GM12878 (cell line): ENCODE results near the gene WNK1. TPM values are rescaled to one million over a fixed set of nuclear protein-coding genes. Genes with fewer than 3 reads are reported as not detected.

Experiments
- ESRRA ChIP-seq: IDR thresholded peaks from 2 replicates; pipeline ENCODE4 v1.6.1; 2012; ENCODE audit warnings: mild to moderate bottlenecking, low read length, improper control_type of control experiment
- HDGF ChIP-seq: fragments of 450-650 bp; IDR thresholded peaks from 2 replicates; pipeline ENCODE4 v1.6.1; 2016; ENCODE audit warnings: antibody characterized with exemption
- IKZF2 ChIP-seq, 2 experiments: fragments of 450-650 bp; IDR thresholded peaks; 2 replicates each; pipeline ENCODE4 v1.6.1; 2017; ENCODE audit warnings: mild to moderate bottlenecking in 2 of 2, moderate library complexity in 2 of 2
- MEF2A ChIP-seq: IDR thresholded peaks from 2 replicates; pipeline ENCODE4 v1.6.1; 2011; ENCODE audit warnings: low read depth, mild to moderate bottlenecking, low read length, moderate library complexity; ENCODE audit not compliant: insufficient read depth
- MTA2 ChIP-seq: fragments of 450-650 bp; IDR thresholded peaks from 2 replicates; pipeline ENCODE4 v1.6.1; 2016; ENCODE audit warnings: low read depth, mild to moderate bottlenecking, moderate library complexity
- NBN ChIP-seq: fragments of 450-650 bp; IDR thresholded peaks from 2 replicates; pipeline ENCODE4 v1.6.1; 2016
- PML ChIP-seq: IDR thresholded peaks from 2 replicates; pipeline ENCODE4 v1.6.1; 2012; ENCODE audit warnings: low read length, inconsistent platforms
- RUNX3 ChIP-seq: IDR thresholded peaks from 2 replicates; pipeline ENCODE4 v1.6.1; 2012; ENCODE audit warnings: low read length, inconsistent platforms
- SP1 ChIP-seq: IDR thresholded peaks from one replicate; pipeline ENCODE4 v1.6.1; 2011; ENCODE audit warnings: low read depth, low read length
- SUZ12 ChIP-seq: fragments of 200-600 bp; sonication (generic); IDR thresholded peaks from one replicate; pipeline ENCODE4 v1.6.1; 2018; ENCODE audit warnings: antibody characterized with exemption, mild to moderate bottlenecking; ENCODE audit not compliant: unreplicated experiment
- TCF7 ChIP-seq: IDR thresholded peaks from 2 replicates; pipeline ENCODE4 v1.6.1; 2014; ENCODE audit warnings: antibody characterized with exemption, borderline replicate concordance
- polyA plus RNA-seq, 11 experiments: library from polyadenylated mRNA; depleted of rRNA in 4 of 11; unstranded in 6 of 11; stranded (reverse) in 5 of 11; fragments of >200 nt; fragmentation: Nextera tagmentation in 4 of 11; fragmentation: Illumina TruSeq in 1 of 11; extraction: Ambion mirVana in 4 of 11; extraction: Trizol in 1 of 11; gene quantifications; 1 replicate in 1 of 11; 2 replicates in 10 of 11; pipeline versions ENCODE4 v1.2.1 to v1.2.3, GENCODE V29; 2011 to 2016; ENCODE audit warnings: inconsistent platforms in 2 of 11, missing spikeins in 2 of 11, low read depth in 1 of 11
- total RNA-seq, 4 experiments: library from RNA; depleted of rRNA in 3 of 4; stranded (reverse); fragments of >200 nt in 3 of 4; fragmentation: Illumina TruSeq in 1 of 4; extraction: Trizol in 1 of 4; gene quantifications; 2 replicates each; pipeline versions ENCODE4 v1.2.1 to v1.2.3, GENCODE V29; 2013 to 2021
- TF ChIP-seq, protein P1 (sequence below): fragments of 150-350 bp; IDR thresholded peaks from 2 replicates; pipeline ENCODE4 v1.6.1; 2016; ENCODE audit warnings: low read depth, low read length
- TF ChIP-seq, protein P2 (sequence below): IDR thresholded peaks from 2 replicates; pipeline ENCODE4 v1.6.1; 2011; ENCODE audit warnings: low read depth, low read length, improper control_type of control experiment, borderline replicate concordance
- TF ChIP-seq, protein P3 (sequence below): IDR thresholded peaks from 2 replicates; pipeline ENCODE4 v1.6.1; 2012; ENCODE audit warnings: low read length, inconsistent platforms
- TF ChIP-seq, protein P4 (sequence below): IDR thresholded peaks from 2 replicates; pipeline ENCODE4 v1.6.1; 2011; ENCODE audit warnings: borderline replicate concordance, low read depth, mild to moderate bottlenecking, moderate library complexity, low read length; ENCODE audit not compliant: insufficient read depth, poor library complexity, severe bottlenecking

The WNK1 gene
- total and polyA plus RNA-seq, 10 of the 15 experiments (the other 5 are each of a cell fraction or from before 2014, with no cell fraction given) = 9.6 to 151 (median 86.6) TPM

DNA sequence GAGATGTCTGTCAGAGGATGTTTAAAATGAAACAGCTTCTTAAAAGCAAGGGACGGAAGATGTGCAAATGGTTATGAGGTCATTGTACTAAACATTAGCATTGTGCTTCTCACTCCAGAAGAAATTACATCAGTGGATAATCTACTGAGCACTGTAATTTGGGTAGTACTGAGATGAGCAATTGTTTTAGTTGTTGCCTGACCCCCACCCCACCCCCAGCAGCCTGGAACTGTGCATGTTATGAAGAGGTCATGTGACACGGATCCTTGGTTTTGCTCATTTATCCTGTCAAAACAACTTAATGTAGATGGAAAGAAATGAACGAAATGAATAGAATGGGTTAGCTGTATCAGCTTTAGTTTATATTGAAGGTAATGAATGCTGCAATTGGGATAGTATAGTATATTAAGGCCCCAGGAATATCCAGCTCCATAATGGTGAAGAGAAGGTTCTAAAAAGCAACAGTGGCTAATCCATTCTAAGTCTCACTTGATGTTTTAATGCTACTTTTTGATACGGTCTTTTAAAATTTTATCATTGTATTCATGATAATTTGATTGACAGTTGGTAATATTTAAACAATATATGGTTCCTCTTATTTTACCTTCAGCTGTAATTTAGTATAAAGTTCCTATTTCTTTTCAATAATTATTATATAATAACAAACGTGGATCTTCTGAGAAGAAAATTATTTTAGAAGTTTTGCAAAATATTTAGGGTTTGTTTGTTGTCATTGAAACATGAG lies 58.5 kb downstream of the WNK1 start (continued):
- TF ChIP-seq, protein P1, sequence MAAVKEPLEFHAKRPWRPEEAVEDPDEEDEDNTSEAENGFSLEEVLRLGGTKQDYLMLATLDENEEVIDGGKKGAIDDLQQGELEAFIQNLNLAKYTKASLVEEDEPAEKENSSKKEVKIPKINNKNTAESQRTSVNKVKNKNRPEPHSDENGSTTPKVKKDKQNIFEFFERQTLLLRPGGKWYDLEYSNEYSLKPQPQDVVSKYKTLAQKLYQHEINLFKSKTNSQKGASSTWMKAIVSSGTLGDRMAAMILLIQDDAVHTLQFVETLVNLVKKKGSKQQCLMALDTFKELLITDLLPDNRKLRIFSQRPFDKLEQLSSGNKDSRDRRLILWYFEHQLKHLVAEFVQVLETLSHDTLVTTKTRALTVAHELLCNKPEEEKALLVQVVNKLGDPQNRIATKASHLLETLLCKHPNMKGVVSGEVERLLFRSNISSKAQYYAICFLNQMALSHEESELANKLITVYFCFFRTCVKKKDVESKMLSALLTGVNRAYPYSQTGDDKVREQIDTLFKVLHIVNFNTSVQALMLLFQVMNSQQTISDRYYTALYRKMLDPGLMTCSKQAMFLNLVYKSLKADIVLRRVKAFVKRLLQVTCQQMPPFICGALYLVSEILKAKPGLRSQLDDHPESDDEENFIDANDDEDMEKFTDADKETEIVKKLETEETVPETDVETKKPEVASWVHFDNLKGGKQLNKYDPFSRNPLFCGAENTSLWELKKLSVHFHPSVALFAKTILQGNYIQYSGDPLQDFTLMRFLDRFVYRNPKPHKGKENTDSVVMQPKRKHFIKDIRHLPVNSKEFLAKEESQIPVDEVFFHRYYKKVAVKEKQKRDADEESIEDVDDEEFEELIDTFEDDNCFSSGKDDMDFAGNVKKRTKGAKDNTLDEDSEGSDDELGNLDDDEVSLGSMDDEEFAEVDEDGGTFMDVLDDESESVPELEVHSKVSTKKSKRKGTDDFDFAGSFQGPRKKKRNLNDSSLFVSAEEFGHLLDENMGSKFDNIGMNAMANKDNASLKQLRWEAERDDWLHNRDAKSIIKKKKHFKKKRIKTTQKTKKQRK = no peak
- TF ChIP-seq RUNX3 (peak; percentile 75), TCF7 (peak; percentile 61; the same call in 1 of the 2 replicates), ESRRA (no peak), MTA2 (peak; percentile 35; the same call in 1 of the 2 replicates), IKZF2 (IDR thresholded peaks at IDR 0.05) (peak; percentile 57), HDGF (no peak), NBN (0 out of 2 replicates have a peak, but pooled peaks have one; percentile 48), SP1 (no peak), SUZ12 (no peak), MEF2A (0 out of 2 replicates have a peak, but pooled peaks have one; percentile 58), PML (peak; percentile 82; the same call in 1 of the 2 replicates)
- TF ChIP-seq, protein P2, sequence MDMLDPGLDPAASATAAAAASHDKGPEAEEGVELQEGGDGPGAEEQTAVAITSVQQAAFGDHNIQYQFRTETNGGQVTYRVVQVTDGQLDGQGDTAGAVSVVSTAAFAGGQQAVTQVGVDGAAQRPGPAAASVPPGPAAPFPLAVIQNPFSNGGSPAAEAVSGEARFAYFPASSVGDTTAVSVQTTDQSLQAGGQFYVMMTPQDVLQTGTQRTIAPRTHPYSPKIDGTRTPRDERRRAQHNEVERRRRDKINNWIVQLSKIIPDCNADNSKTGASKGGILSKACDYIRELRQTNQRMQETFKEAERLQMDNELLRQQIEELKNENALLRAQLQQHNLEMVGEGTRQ = no peak; the same call in 1 of the 2 replicates
- TF ChIP-seq, protein P3, sequence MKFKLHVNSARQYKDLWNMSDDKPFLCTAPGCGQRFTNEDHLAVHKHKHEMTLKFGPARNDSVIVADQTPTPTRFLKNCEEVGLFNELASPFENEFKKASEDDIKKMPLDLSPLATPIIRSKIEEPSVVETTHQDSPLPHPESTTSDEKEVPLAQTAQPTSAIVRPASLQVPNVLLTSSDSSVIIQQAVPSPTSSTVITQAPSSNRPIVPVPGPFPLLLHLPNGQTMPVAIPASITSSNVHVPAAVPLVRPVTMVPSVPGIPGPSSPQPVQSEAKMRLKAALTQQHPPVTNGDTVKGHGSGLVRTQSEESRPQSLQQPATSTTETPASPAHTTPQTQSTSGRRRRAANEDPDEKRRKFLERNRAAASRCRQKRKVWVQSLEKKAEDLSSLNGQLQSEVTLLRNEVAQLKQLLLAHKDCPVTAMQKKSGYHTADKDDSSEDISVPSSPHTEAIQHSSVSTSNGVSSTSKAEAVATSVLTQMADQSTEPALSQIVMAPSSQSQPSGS = peak; percentile 99
- TF ChIP-seq, protein P4, sequence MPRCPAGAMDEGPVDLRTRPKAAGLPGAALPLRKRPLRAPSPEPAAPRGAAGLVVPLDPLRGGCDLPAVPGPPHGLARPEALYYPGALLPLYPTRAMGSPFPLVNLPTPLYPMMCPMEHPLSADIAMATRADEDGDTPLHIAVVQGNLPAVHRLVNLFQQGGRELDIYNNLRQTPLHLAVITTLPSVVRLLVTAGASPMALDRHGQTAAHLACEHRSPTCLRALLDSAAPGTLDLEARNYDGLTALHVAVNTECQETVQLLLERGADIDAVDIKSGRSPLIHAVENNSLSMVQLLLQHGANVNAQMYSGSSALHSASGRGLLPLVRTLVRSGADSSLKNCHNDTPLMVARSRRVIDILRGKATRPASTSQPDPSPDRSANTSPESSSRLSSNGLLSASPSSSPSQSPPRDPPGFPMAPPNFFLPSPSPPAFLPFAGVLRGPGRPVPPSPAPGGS = peak; percentile 86
